GM23248 (cell line): Measurements from ENCODE around the gene OR4A47. TPM values are rescaled to one million over a fixed set of nuclear protein-coding genes. Genes with fewer than 3 reads are reported as not detected.
"Not testable (repeated sequence)": the region's sequence is repeated elsewhere in the genome, so short reads cannot be mapped to it uniquely, and the experiment has no call there.

Experiments used
- DNase-seq: peaks from one replicate; pipeline ENCODE4 v3.0.0-alpha.2; 2015
- H2AFZ ChIP-seq: fragments of 200-600 bp; sonication (generic); 2 replicates; pipeline ENCODE4 v1.6.1; 2016; ENCODE audit warnings: antibody characterized with exemption
- H3F3A ChIP-seq: fragments of 200-600 bp; sonication (generic); 2 replicates; pipeline ENCODE4 v1.6.1; 2016; ENCODE audit warnings: mild to moderate bottlenecking, antibody characterized with exemption, mixed run types; ENCODE audit not compliant: insufficient read depth
- H3K27ac ChIP-seq: fragments of 200-600 bp; sonication (generic); 2 replicates; pipeline ENCODE4 v1.5.1; 2016; ENCODE audit warnings: mild to moderate bottlenecking
- H3K27me3 ChIP-seq: fragments of 200-600 bp; sonication (generic); replicated peaks from 2 replicates; pipeline ENCODE4 v1.6.1; 2016; ENCODE audit warnings: mild to moderate bottlenecking; ENCODE audit not compliant: insufficient read depth
- H3K36me3 ChIP-seq: fragments of 200-600 bp; sonication (generic); 2 replicates; pipeline ENCODE4 v1.6.1; 2016; ENCODE audit warnings: low read depth, mild to moderate bottlenecking
- H3K4me1 ChIP-seq: fragments of 200-600 bp; sonication (generic); 2 replicates; pipeline ENCODE4 v1.6.1; 2016; ENCODE audit warnings: mild to moderate bottlenecking; ENCODE audit not compliant: insufficient read depth
- H3K4me2 ChIP-seq: fragments of 200-600 bp; sonication (generic); one replicate; pipeline ENCODE4 v1.6.1; 2016; ENCODE audit warnings: mild to moderate bottlenecking; ENCODE audit not compliant: unreplicated experiment
- H3K4me3 ChIP-seq: fragments of 200-600 bp; sonication (generic); 2 replicates; pipeline ENCODE4 v1.5.1; 2016; ENCODE audit warnings: mild to moderate bottlenecking
- H3K79me2 ChIP-seq: fragments of 200-600 bp; sonication (generic); 2 replicates; pipeline ENCODE4 v1.6.1; 2016; ENCODE audit warnings: mild to moderate bottlenecking; ENCODE audit not compliant: insufficient read depth
- H3K9ac ChIP-seq: fragments of 200-600 bp; sonication (generic); 2 replicates; pipeline ENCODE4 v1.6.1; 2016; ENCODE audit warnings: mild to moderate bottlenecking
- H3K9me2 ChIP-seq: fragments of 200-600 bp; sonication (generic); 2 replicates; pipeline ENCODE4 v1.6.1; 2016; ENCODE audit warnings: mixed run types, mild to moderate bottlenecking, moderate library complexity; ENCODE audit not compliant: insufficient read depth
- H3K9me3 ChIP-seq: fragments of 200-600 bp; sonication (generic); one replicate; pipeline ENCODE4 v1.6.1; 2017; ENCODE audit warnings: low read depth
- H4K20me1 ChIP-seq: fragments of 200-600 bp; sonication (generic); 2 replicates; pipeline ENCODE4 v1.6.0; 2016; ENCODE audit not compliant: insufficient read depth
- EZH2 ChIP-seq: fragments of 200-600 bp; sonication (generic); IDR thresholded peaks from 2 replicates; pipeline ENCODE4 v1.6.1; 2018; ENCODE audit warnings: antibody characterized with exemption, mild to moderate bottlenecking; ENCODE audit not compliant: insufficient read depth, poor library complexity, severe bottlenecking
- EZH2phosphoT487 ChIP-seq: fragments of 200-600 bp; sonication (generic); IDR thresholded peaks from 2 replicates; pipeline ENCODE4 v1.6.1; 2018; ENCODE audit warnings: antibody characterized with exemption, moderate library complexity, mild to moderate bottlenecking, low read depth; ENCODE audit not compliant: insufficient read depth
- WGBS, 2 experiments: methylation state at CpG; one replicate each; pipeline ENCODE4 v1.1.6; 2015 to 2017; ENCODE audit warnings: low lambda C conversion rate in 2 of 2, low coverage in 1 of 2; ENCODE audit errors: missing lambda C conversion rate in 2 of 2; 5-methylcytosine and 5-hydroxymethylcytosine counted together
- in situ Hi-C: fragments of 300-500 bp; cut with MboI; formaldehyde crosslinking; loops from 2 replicates; pipeline ENCODE4 v1.15.0; 2020
- polyA plus RNA-seq: library from polyadenylated mRNA; unstranded; fragments of >200 nt; fragmentation: Nextera tagmentation; extraction: Ambion mirVana; gene quantifications from 2 replicates; pipeline ENCODE4 v1.2.1, GENCODE V29; 2016
- total RNA-seq: library from RNA; depleted of rRNA; stranded (reverse); fragments of >200 nt; shearing (Covaris generic); gene quantifications from 2 replicates; pipeline ENCODE4 v1.2.3, GENCODE V29; 2014; rRNA removed

OR4A47 gene
- not detected in 2 replicates for total RNA-seq
- polyA plus RNA-seq, result not detected in 2 replicates

- DNase-seq, H3K79me2 ChIP-seq, H3K27ac ChIP-seq, H3K4me3 ChIP-seq, H4K20me1 ChIP-seq, in situ Hi-C loops, H3K27me3 ChIP-seq, H3K4me2 ChIP-seq, H3K9ac ChIP-seq, H3K9me3 ChIP-seq, H3F3A ChIP-seq, H3K4me1 ChIP-seq, H3K9me2 ChIP-seq, H3K36me3 ChIP-seq, H2AFZ ChIP-seq: not testable (repeated sequence)
Measured at GRCh38 chr11:48488493-48488892, at the start of gene OR4A47. Gene OR4A47 (plus strand): TSS chr11:48488793. CDS start chr11:48488793, 0 bp downstream.

GRCh38 chr11:48455909-48456308 lies 32.7 kb upstream of the OR4A47 start:
- H3K9me2 ChIP-seq, H3K4me3 ChIP-seq, H3K9me3 ChIP-seq, H3K27ac ChIP-seq, H3F3A ChIP-seq, H3K9ac ChIP-seq, H2AFZ ChIP-seq, H3K4me2 ChIP-seq, H3K36me3 ChIP-seq, DNase-seq, H4K20me1 ChIP-seq, H3K27me3 ChIP-seq, H3K79me2 ChIP-seq, H3K4me1 ChIP-seq, in situ Hi-C loops: not testable (repeated sequence)
- 25 to 38% methylated on average over 3 of the region's 3 CpGs for WGBS, 2 experiments

- H3K4me2 ChIP-seq, H3K4me3 ChIP-seq, DNase-seq, H2AFZ ChIP-seq, H3K36me3 ChIP-seq, in situ Hi-C loops, H3K9ac ChIP-seq, H3K27ac ChIP-seq, H3K27me3 ChIP-seq, H3K9me2 ChIP-seq, H3K4me1 ChIP-seq, H4K20me1 ChIP-seq, H3K9me3 ChIP-seq, H3K79me2 ChIP-seq, H3F3A ChIP-seq: not testable (repeated sequence)
- WGBS, 2 experiments, result 0 to 5% methylated on average over 2 of the region's 2 CpGs
Measured at GRCh38 chr11:48473966-48474365, 14.6 kb upstream of the OR4A47 start.

- H3K27me3 ChIP-seq, H2AFZ ChIP-seq, H3K4me1 ChIP-seq, H3F3A ChIP-seq, DNase-seq, H3K4me2 ChIP-seq, H3K9ac ChIP-seq, H3K27ac ChIP-seq, H3K79me2 ChIP-seq, H3K9me3 ChIP-seq, H3K9me2 ChIP-seq, H4K20me1 ChIP-seq, H3K36me3 ChIP-seq, H3K4me3 ChIP-seq, in situ Hi-C loops: not testable (repeated sequence)
- 26 to 27% methylated on average over 6 of the region's 6 CpGs for WGBS, 2 experiments
Measured at GRCh38 chr11:48474703-48475102, 13.9 kb upstream of the OR4A47 start.

DNA sequence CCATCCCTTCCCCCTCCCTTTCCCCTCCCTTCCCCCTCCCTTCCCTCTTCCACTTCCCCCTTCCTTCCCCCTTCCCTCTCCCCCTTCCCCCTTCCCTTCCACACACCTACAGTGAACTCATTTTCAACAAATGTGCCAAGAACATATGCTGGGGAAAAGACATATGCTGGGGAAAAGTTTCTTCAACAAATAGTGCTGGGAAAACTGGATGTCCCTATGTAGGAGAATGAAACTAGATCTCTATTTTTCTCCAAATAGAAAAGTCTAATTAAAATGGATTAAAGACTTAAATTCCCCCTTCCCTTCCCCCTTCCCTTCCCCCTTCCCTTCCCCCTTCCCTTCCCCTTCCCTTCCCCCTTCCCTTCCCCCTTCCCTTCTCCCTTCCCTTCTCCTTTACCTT lies 17.6 kb downstream of the OR4A47 start:
- H3K79me2 ChIP-seq, H3K36me3 ChIP-seq, H3K4me3 ChIP-seq, H3F3A ChIP-seq, H3K9ac ChIP-seq, H4K20me1 ChIP-seq, H3K9me3 ChIP-seq, H2AFZ ChIP-seq, H3K9me2 ChIP-seq, H3K27ac ChIP-seq, in situ Hi-C loops, H3K4me1 ChIP-seq, DNase-seq, H3K4me2 ChIP-seq, H3K27me3 ChIP-seq: not testable (repeated sequence)

DNA sequence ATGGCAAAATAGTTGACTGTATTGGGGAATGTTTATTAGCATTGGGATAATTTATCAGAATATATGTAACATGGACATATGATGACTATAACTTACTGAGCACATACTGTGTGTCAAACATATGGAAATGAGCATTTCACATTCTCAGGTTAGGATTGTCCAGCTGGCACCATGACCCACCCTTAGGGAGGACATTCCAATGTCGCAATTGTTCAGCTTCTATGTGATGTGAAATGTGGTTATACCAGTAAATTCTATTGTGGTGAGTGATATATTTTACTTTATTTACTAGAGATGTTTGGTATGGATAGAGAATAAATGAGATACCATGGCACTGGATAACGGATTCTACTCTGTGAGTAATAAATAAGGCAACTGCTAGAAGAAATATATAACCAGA lies 50.4 kb downstream of the OR4A47 start:
- H2AFZ ChIP-seq, result no peak overlapping the region
- H3K9me3 ChIP-seq, result no peaks in the 10 kb centered on the region
- H3K27me3 ChIP-seq, result no peaks in the 10 kb centered on the region
- no peak overlapping the region for H3K9ac ChIP-seq
- no peaks in the 10 kb centered on the region for H3K9me2 ChIP-seq
- no peaks in the 10 kb centered on the region for H3K36me3 ChIP-seq
- H3K27ac ChIP-seq, result no peak overlapping the region
- H3F3A ChIP-seq, result no peaks in the 10 kb centered on the region
- in situ Hi-C loops, result no loop called here
- WGBS, 2 experiments, result 11 to 14% methylated on average over 2 of the region's 2 CpGs
- no peaks in the 10 kb centered on the region for H4K20me1 ChIP-seq
- no peak for DNase-seq
- no peak overlapping the region for H3K4me3 ChIP-seq
- H3K79me2 ChIP-seq, result no peaks in the 10 kb centered on the region
- H3K4me1 ChIP-seq, result no peaks in the 10 kb centered on the region
- TF ChIP-seq EZH2phosphoT487 (no peak), EZH2 (no peak)
- no peak overlapping the region for H3K4me2 ChIP-seq
